ENCODE data around the gene ACAP1. TPM values are rescaled to one million over a fixed set of nuclear protein-coding genes. Genes with fewer than 3 reads are reported as not detected.

ACAP1 gene
- total and polyA plus RNA-seq, 8 donors = 4.4 to 33.3 (median 10.5) TPM

DNA sequence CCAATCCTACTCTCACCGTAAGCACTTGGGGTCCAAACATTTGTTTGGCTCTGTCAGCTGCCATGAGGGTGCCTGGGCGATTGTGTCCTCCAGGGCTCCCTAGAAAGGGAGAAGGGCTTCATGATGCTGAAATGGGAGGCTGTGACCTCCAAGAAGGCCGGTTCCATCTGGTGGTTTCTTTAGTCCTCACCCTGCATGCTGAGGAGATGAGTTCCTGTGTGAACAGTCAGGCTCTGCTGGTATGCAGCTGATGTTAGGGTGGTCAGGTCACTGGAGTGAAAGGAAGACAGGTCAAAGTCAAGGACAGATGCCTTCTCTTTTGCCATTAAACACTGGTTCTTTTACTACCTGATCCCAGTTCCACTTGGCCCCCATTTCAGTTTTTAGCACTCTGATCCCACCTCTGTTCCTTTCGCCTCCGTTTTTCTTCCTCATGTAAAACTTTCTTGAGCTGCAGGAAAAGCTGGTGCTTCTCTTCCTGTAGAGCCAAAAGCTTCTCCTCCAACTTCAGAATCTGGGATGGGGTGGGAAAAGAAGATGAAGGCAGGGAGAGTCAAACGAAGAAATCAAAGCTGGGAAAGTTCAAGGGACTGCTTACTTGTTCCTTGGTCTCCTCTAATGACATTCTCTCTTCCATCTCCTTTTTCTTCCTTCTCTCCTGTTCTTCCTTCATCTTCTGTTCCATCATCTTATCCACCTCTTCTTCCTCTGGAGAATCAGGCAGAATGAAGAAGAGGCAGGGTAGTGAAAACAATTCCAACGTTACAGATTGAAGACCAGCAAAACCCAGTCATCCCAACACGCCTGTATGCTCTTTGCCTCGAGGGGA, 22.2 kb upstream of the ACAP1 start:
- TF ChIP-seq, protein P1, sequence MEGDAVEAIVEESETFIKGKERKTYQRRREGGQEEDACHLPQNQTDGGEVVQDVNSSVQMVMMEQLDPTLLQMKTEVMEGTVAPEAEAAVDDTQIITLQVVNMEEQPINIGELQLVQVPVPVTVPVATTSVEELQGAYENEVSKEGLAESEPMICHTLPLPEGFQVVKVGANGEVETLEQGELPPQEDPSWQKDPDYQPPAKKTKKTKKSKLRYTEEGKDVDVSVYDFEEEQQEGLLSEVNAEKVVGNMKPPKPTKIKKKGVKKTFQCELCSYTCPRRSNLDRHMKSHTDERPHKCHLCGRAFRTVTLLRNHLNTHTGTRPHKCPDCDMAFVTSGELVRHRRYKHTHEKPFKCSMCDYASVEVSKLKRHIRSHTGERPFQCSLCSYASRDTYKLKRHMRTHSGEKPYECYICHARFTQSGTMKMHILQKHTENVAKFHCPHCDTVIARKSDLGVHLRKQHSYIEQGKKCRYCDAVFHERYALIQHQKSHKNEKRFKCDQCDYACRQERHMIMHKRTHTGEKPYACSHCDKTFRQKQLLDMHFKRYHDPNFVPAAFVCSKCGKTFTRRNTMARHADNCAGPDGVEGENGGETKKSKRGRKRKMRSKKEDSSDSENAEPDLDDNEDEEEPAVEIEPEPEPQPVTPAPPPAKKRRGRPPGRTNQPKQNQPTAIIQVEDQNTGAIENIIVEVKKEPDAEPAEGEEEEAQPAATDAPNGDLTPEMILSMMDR (IDR thresholded peaks at IDR 0.05) = no peak
- no peak for TF ChIP-seq POLR2A (IDR thresholded peaks at IDR 0.05)
- TF ChIP-seq EP300 (IDR thresholded peaks at IDR 0.05) = no peak
- TF ChIP-seq POLR2AphosphoS5 (IDR thresholded peaks at IDR 0.05) = no peak
- peak overlapping the region; percentile 83 to 99 (median 94) for H3K4me3 ChIP-seq
- peaks cover 46 to 68% (median 61%) of the 10 kb centered on the region in 4 donors for H3K4me1 ChIP-seq
- peaks cover 62 to 82% (median 74%) of the 10 kb centered on the region in 4 donors for H3K36me3 ChIP-seq
- H3K27ac ChIP-seq = peak overlapping the region; percentile 94 to 100 (median 97)
- H3K27me3 ChIP-seq = no peaks in the 10 kb centered on the region
- DNase-seq = no peak
- WGBS, 5 donors = 42 to 49% (median 46%) methylated on average over 9 of the region's 9 CpGs
- no peaks in the 10 kb centered on the region for H3K9me3 ChIP-seq
- intact Hi-C loops (cut with DNase I; ENCODE audit: low total_unique reads) = no loop called here

DNA sequence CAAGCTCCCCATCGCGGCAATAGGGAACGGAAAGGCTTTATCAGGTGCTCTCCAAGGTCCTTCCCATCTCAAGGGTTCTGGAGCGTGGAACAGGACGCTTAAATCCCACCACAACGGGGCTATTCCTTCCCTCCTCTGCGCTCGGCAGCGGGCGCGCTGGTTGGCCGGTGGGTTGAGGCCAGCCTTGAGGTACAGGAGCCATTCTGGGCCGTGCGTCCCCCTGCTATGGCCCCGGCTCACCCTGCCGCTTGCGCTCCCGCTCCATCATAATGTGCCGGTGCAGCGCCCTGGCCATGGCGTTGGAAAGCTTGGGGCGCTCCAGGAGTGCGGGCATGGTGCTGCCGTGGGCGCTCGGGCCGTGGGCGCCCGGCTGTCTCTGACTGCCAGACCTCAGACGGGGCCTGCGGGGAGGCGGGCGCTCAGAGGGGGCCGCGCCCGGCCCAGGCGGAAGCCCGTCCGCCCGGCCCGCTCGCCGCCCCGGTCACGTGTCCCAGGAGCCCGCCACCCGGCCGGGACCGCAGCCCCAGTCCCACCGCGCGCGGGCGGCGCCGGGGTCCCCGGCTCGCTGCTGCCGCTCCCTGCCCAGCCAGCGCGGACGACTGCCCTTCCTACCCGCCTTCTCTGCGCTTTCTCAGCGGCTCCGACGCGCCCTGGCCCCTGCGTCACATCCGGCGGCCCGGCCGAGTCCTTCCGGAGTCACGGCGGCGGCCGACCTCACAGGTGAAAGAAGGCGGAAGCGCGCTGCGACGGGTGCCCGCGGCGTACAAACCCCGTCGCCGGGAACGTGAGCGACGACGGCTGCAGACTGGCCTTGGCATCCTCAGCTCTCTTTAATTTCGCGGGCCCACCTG, 21.4 kb upstream of the ACAP1 start, which contains the start of gene GPS2:
GPS2 (minus strand) TSS at position 642 of the 851 bp plus-strand sequence; CDS start at position 334, 308 bp downstream.
- 0 to 3% (median 1%) methylated on average over 18 to 95 of the region's 95 CpGs for WGBS, 5 donors
- H3K9me3 ChIP-seq = no peaks in the 10 kb centered on the region
- H3K27ac ChIP-seq = peak within 1 kb of the TSS; percentile 94 to 100 (median 97)
- H3K4me1 ChIP-seq = peaks cover 38 to 60% (median 53%) of the 10 kb centered on the region in 4 donors
- DNase-seq = peak; percentile 97 to 98
- H3K27me3 ChIP-seq = no peaks in the 10 kb centered on the region
- H3K4me3 ChIP-seq = peak within 1 kb of the TSS; percentile 83 to 99 (median 94)
- TF ChIP-seq, protein P1 (IDR thresholded peaks at IDR 0.05) = no peak
- peak in 1 of 4 donors; percentile 27 for TF ChIP-seq POLR2A (IDR thresholded peaks at IDR 0.05)
- no peak for TF ChIP-seq EP300 (IDR thresholded peaks at IDR 0.05)
- TF ChIP-seq POLR2AphosphoS5 (IDR thresholded peaks at IDR 0.05) = peak; percentile 94 to 99 (median 95)
- intact Hi-C loops (cut with DNase I; ENCODE audit: low total_unique reads) = no loop called here
- H3K36me3 ChIP-seq = peaks cover 59 to 83% (median 72%) of the 10 kb centered on the region in 4 donors

DNA sequence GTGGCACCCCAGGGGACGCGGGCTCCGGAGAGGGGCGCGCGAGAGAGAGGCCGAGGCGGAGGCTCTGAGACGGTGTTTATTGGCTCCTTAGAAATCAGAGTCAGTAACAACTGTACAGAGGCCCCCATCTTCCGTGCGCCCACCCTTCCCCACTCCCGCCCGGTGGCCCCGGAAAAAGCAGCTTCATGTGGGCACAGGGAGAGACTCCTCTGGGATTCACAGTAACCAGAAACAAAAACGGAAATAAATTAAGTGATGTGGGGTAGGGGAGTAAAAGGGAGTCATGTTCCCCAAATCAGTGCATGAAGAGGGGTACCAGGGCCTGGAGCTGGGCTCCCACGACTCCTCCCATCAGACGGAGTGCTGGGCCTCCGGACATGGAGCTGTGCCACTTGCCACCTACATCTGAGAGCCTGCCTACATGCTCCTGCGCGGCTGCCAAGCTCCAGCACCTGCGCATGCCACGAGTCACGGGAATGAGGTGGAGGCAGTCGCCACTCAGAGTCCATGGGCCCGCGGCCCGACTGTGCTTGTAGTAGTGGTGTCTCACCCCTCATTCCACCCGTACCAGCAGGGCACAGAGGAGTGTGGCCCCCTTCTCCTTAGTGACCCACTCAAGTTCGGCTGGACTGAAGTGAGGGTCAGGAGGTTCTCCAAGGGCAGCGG, 20.6 kb upstream of the ACAP1 start:
- H3K27me3 ChIP-seq = no peaks in the 10 kb centered on the region
- DNase-seq = peak; percentile 25 to 77
- intact Hi-C loops (cut with DNase I; ENCODE audit: low total_unique reads) = no loop called here
- H3K36me3 ChIP-seq = peaks cover 56 to 83% (median 72%) of the 10 kb centered on the region in 4 donors
- TF ChIP-seq, protein P1 (IDR thresholded peaks at IDR 0.05) = no peak
- TF ChIP-seq POLR2A (IDR thresholded peaks at IDR 0.05) (no peak), EP300 (IDR thresholded peaks at IDR 0.05) (no peak), POLR2AphosphoS5 (IDR thresholded peaks at IDR 0.05) (no peak)
- peak overlapping the region; percentile 94 to 100 (median 97) for H3K27ac ChIP-seq
- 25 to 38% (median 27%) methylated on average over 20 to 30 of the region's 30 CpGs for WGBS, 5 donors
- H3K4me3 ChIP-seq = peak overlapping the region; percentile 83 to 99 (median 94)
- H3K4me1 ChIP-seq = peaks cover 32 to 52% (median 45%) of the 10 kb centered on the region in 4 donors
- no peaks in the 10 kb centered on the region for H3K9me3 ChIP-seq

Measured in stomach (tissue), 9 donors.